CD4-positive, CD25-positive, alpha-beta regulatory T cell (primary cell): Measurements from ENCODE around the gene WIPF1. TPM values are rescaled to one million over a fixed set of nuclear protein-coding genes. Genes with fewer than 3 reads are reported as not detected.

Experiments used
- ATAC-seq, 2 donors: fragments of 150-1000 bp; cut with Tn5 transposase; one replicate each; pipeline ENCODE4 v1.10.0; 2021; ENCODE audit warnings: low read depth in 2 of 2, moderate number of reproducible peaks in 2 of 2, moderate library complexity in 1 of 2
- DNase-seq, 3 donors: peaks; one replicate each; pipeline versions ENCODE4 v3.0.0 to v3.0.0-alpha.2; 2012 to 2022; ENCODE audit warnings: mixed read lengths in 1 of 3
- H3K27ac ChIP-seq: one replicate; pipeline ENCODE4 v1.7.0; 2013; ENCODE audit warnings: mild to moderate bottlenecking, low read length; ENCODE audit not compliant: insufficient read depth, poor library complexity, severe bottlenecking
- H3K27me3 ChIP-seq: one replicate; pipeline ENCODE4 v1.7.0; 2013; ENCODE audit warnings: low read length; ENCODE audit not compliant: control insufficient read depth, insufficient read depth
- H3K36me3 ChIP-seq: one replicate; pipeline ENCODE4 v1.7.0; 2013; ENCODE audit warnings: mild to moderate bottlenecking, low read length, moderate library complexity; ENCODE audit not compliant: control insufficient read depth, insufficient read depth
- H3K4me1 ChIP-seq: 2 replicates; pipeline ENCODE4 v1.7.0; 2013; ENCODE audit warnings: mild to moderate bottlenecking, low read length; ENCODE audit not compliant: insufficient read depth, control insufficient read depth, poor library complexity, severe bottlenecking
- H3K4me3 ChIP-seq: one replicate; pipeline ENCODE4 v1.7.0; 2013; ENCODE audit warnings: low read depth, mild to moderate bottlenecking, low read length, moderate library complexity
- H3K9me3 ChIP-seq, 2 experiments: 1 replicate in 1 of 2; 2 replicates in 1 of 2; pipeline ENCODE4 v1.7.0; 2013; ENCODE audit warnings: low read length in 2 of 2, mild to moderate bottlenecking in 1 of 2, moderate library complexity in 1 of 2; ENCODE audit not compliant: control insufficient read depth in 2 of 2
- H3K27ac Mint-ChIP-seq, 3 donors: one replicate each; pipeline ENCODE4 v1.8.0; 2020 to 2022; ENCODE audit warnings: mild to moderate bottlenecking in 3 of 3, mixed read lengths in 3 of 3, moderate library complexity in 2 of 3
- H3K27me3 Mint-ChIP-seq: one replicate; pipeline ENCODE4 v1.8.0; 2022; ENCODE audit warnings: mild to moderate bottlenecking, mixed read lengths
- H3K36me3 Mint-ChIP-seq: one replicate; pipeline ENCODE4 v1.8.0; 2020; ENCODE audit warnings: mixed read lengths
- H3K4me1 Mint-ChIP-seq, 4 donors: one replicate each; pipeline ENCODE4 v1.8.0; 2020 to 2022; ENCODE audit warnings: mixed read lengths in 4 of 4, mild to moderate bottlenecking in 1 of 4
- H3K4me3 Mint-ChIP-seq, 4 donors: one replicate each; pipeline ENCODE4 v1.8.0; 2020 to 2022; ENCODE audit warnings: mild to moderate bottlenecking in 4 of 4, mixed read lengths in 4 of 4, moderate library complexity in 3 of 4
- H3K9me3 Mint-ChIP-seq, 7 donors: one replicate each; pipeline ENCODE4 v1.8.0; 2020 to 2022; ENCODE audit warnings: mixed read lengths in 7 of 7, mild to moderate bottlenecking in 3 of 7, moderate library complexity in 2 of 7
- polyA plus RNA-seq, 4 donors: library from polyadenylated mRNA; unstranded; fragments of 300-500 nt; fragmentation: Illumina TruSeq; gene quantifications; one replicate each; pipeline ENCODE4 v1.2.3, GENCODE V29; 2021
- total RNA-seq: library from RNA; stranded (reverse); gene quantifications from one replicate; pipeline ENCODE4 v1.2.3, GENCODE V29; 2022

Gene WIPF1
- total and polyA plus RNA-seq, 5 donors from 2014 or later: 95.5 to 473 (median 110) TPM

DNA sequence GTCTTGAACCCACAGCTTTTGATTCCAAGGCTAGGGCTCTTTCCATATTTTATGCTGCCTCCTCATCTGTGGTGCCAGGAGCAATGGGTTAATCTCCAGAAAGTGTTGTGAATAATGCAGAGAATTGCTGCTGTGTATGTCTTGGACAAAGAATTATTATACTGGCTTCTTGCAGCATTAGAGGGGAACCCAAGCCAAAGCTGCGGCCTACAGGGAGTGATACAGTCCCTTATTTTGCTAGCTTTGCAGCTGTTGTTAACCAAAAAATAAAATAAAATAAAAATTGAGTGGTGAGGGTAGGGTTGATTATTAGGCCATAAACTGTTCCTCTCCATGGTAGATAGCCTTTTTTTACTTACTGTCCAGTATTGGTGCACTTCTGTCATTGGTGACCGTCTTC is 16.7 kb downstream of the WIPF1 start:
- H3K4me1 ChIP-seq: peaks cover 54% of the 10 kb centered on the region
- peak overlapping the region; percentile 80 to 93 (median 86) for H3K27ac Mint-ChIP-seq

GRCh38 chr2:174577967-174578589 is 19.5 kb downstream of the WIPF1 start:
- peaks cover 45% of the 10 kb centered on the region for H3K36me3 Mint-ChIP-seq
- H3K9me3 Mint-ChIP-seq: no peaks in the 10 kb centered on the region
- Histone ChIP-seq H3K9me3 (no peaks in the 10 kb centered on the region), H3K4me3 (peak overlapping the region; percentile 2), H3K36me3 (peaks cover 98% of the 10 kb centered on the region), H3K27ac (peak overlapping the region; percentile 49), H3K27me3 (no peaks in the 10 kb centered on the region), H3K4me1 (peaks cover 44% of the 10 kb centered on the region)
- DNase-seq: peak; percentile 39 to 72 (median 69)
- H3K27me3 Mint-ChIP-seq: no peaks in the 10 kb centered on the region
- H3K4me3 Mint-ChIP-seq: peak overlapping the region in 1 of 4 donors; percentile 39
- H3K4me1 Mint-ChIP-seq: peaks cover 48 to 87% (median 59%) of the 10 kb centered on the region in 4 donors
- H3K27ac Mint-ChIP-seq: peak overlapping the region; percentile 33 to 93 (median 66)
- ATAC-seq: peak; percentile 73 to 75

More for the DNA sequence above, 16.7 kb downstream of the WIPF1 start:
- Mint-ChIP-seq H3K27me3 (no peaks in the 10 kb centered on the region), H3K4me3 (peak overlapping the region in 1 of 4 donors; percentile 53), H3K36me3 (peaks cover 38% of the 10 kb centered on the region), H3K9me3 (no peaks in the 10 kb centered on the region), H3K4me1 (peaks cover 56 to 89% (median 63%) of the 10 kb centered on the region in 4 donors)
- no peaks in the 10 kb centered on the region for H3K9me3 ChIP-seq
- H3K4me3 ChIP-seq: peak overlapping the region; percentile 3
- H3K36me3 ChIP-seq: peaks cover 97% of the 10 kb centered on the region
- peak overlapping the region; percentile 55 for H3K27ac ChIP-seq
- no peaks in the 10 kb centered on the region for H3K27me3 ChIP-seq
- no peak for DNase-seq
- no peak for ATAC-seq

DNA sequence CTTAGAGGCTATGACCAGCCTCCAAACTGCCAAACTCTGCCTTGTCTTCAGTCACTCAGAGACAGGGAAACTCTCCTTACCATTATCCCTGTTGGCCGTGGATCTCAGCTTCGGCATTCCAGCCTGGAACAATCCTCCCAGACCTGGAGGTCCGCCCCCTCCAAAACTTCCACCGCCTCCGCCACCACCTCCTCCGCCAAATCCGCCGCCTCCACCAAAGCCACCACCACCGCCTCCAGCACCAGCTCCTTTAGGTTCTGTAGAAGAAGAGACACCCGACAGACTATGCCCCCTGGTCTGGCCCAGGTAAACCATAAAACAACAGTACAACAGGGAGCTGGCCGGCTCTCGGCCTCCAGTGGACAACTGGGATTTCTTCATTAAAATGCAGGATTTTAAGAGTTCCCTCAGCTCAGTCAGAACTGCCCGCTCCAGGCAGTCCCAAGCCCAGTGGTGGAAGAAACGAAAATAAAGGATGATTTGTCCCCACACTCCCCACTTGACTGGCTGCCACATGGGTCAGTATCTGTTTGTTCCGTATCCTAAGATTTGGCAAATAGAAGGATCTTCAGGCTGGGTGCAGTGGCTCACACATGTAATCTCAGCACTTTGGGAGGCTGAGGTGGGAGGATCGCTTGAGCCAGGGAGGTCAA is 22.4 kb downstream of the WIPF1 start:
- no peaks in the 10 kb centered on the region for H3K27me3 Mint-ChIP-seq
- no peaks in the 10 kb centered on the region for H3K27me3 ChIP-seq
- H3K4me1 ChIP-seq: peaks cover 26% of the 10 kb centered on the region
- peaks cover 99% of the 10 kb centered on the region for H3K36me3 ChIP-seq
- H3K36me3 Mint-ChIP-seq: peaks cover 46% of the 10 kb centered on the region
- no peak overlapping the region for H3K27ac ChIP-seq
- H3K9me3 Mint-ChIP-seq: no peaks in the 10 kb centered on the region
- ATAC-seq (no peak), DNase-seq (no peak)
- peak overlapping the region; percentile 53 to 69 (median 58) for H3K27ac Mint-ChIP-seq
- peak overlapping the region in 2 of 4 donors; percentile 39 to 43 for H3K4me3 Mint-ChIP-seq
- no peaks in the 10 kb centered on the region for H3K9me3 ChIP-seq
- no peak overlapping the region for H3K4me3 ChIP-seq
- peaks cover 35 to 81% (median 48%) of the 10 kb centered on the region in 4 donors for H3K4me1 Mint-ChIP-seq

GRCh38 chr2:174574657-174575056 is 22.9 kb downstream of the WIPF1 start:
- H3K36me3 Mint-ChIP-seq: peaks cover 49% of the 10 kb centered on the region
- no peak for ATAC-seq
- H3K4me1 ChIP-seq: peaks cover 32% of the 10 kb centered on the region

GRCh38 chr2:174573621-174574081 is 24.0 kb downstream of the WIPF1 start:
- DNase-seq (no peak), ATAC-seq (no peak)
- Histone ChIP-seq H3K9me3 (no peaks in the 10 kb centered on the region), H3K4me1 (peaks cover 35% of the 10 kb centered on the region), H3K36me3 (peaks cover 100% of the 10 kb centered on the region), H3K27ac (no peak overlapping the region), H3K4me3 (no peak overlapping the region), H3K27me3 (no peaks in the 10 kb centered on the region)
- Mint-ChIP-seq H3K36me3 (peaks cover 52% of the 10 kb centered on the region), H3K4me3 (peak overlapping the region in 3 of 4 donors; percentile 27 to 53 (median 40)), H3K27me3 (no peaks in the 10 kb centered on the region), H3K9me3 (no peaks in the 10 kb centered on the region), H3K27ac (peak overlapping the region; percentile 77 to 94 (median 86)), H3K4me1 (peaks cover 38 to 82% (median 59%) of the 10 kb centered on the region in 4 donors)

More at GRCh38 chr2:174574657-174575056, 22.9 kb downstream of the WIPF1 start:
- H3K4me3 Mint-ChIP-seq: no peak overlapping the region
- no peak for DNase-seq
- H3K4me1 Mint-ChIP-seq: peaks cover 38 to 82% (median 50%) of the 10 kb centered on the region in 4 donors
- Histone ChIP-seq H3K27me3 (no peaks in the 10 kb centered on the region), H3K27ac (no peak overlapping the region), H3K36me3 (peaks cover 99% of the 10 kb centered on the region), H3K9me3 (no peaks in the 10 kb centered on the region), H3K4me3 (no peak overlapping the region)
- peak overlapping the region in 2 of 3 donors; percentile 26 to 58 for H3K27ac Mint-ChIP-seq
- H3K9me3 Mint-ChIP-seq: no peaks in the 10 kb centered on the region
- H3K27me3 Mint-ChIP-seq: no peaks in the 10 kb centered on the region

DNA sequence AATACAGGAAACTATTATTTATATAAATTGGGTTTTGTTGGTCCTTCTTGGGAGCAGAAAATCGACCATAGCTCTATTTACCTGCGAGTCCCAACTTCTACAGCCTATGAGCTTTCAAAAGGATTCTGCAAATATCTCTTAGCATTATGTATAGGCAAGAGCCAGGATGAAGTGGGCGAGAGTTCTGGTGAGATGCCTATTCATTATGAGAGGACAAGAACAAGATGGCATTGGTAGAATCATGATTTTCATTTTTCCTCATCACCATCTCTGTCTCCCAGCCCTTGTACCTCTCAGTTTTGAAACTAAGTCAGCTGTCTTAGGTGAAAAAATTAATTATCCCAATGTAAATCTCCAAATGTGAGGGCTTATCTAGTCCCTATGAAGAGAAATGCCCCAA is 25.0 kb downstream of the WIPF1 start:
- H3K27ac Mint-ChIP-seq: peak overlapping the region in 2 of 3 donors; percentile 48 to 94
- H3K36me3 Mint-ChIP-seq: peaks cover 58% of the 10 kb centered on the region
- no peaks in the 10 kb centered on the region for H3K27me3 ChIP-seq
- peaks cover 36 to 75% (median 51%) of the 10 kb centered on the region in 4 donors for H3K4me1 Mint-ChIP-seq
- peaks cover 31% of the 10 kb centered on the region for H3K4me1 ChIP-seq
- H3K9me3 ChIP-seq: no peaks in the 10 kb centered on the region
- no peaks in the 10 kb centered on the region for H3K9me3 Mint-ChIP-seq
- peak overlapping the region; percentile 42 for H3K27ac ChIP-seq
- peaks cover 100% of the 10 kb centered on the region for H3K36me3 ChIP-seq
- no peaks in the 10 kb centered on the region for H3K27me3 Mint-ChIP-seq
- ATAC-seq (no peak), DNase-seq (no peak)
- H3K4me3 Mint-ChIP-seq: no peak overlapping the region
- no peak overlapping the region for H3K4me3 ChIP-seq

GRCh38 chr2:174571669-174572323 is 25.8 kb downstream of the WIPF1 start:
- peak overlapping the region in 1 of 4 donors; percentile 35 for H3K4me3 Mint-ChIP-seq
- H3K4me1 Mint-ChIP-seq: peaks cover 42 to 71% (median 48%) of the 10 kb centered on the region in 4 donors
- ATAC-seq: no peak
- Histone ChIP-seq H3K4me3 (no peak overlapping the region), H3K4me1 (peaks cover 27% of the 10 kb centered on the region), H3K27me3 (no peaks in the 10 kb centered on the region), H3K36me3 (peaks cover 100% of the 10 kb centered on the region), H3K9me3 (no peaks in the 10 kb centered on the region), H3K27ac (no peak overlapping the region)
- H3K9me3 Mint-ChIP-seq: no peaks in the 10 kb centered on the region
- no peak for DNase-seq
- H3K27ac Mint-ChIP-seq: peak overlapping the region in 2 of 3 donors; percentile 26 to 75
- no peaks in the 10 kb centered on the region for H3K27me3 Mint-ChIP-seq
- peaks cover 65% of the 10 kb centered on the region for H3K36me3 Mint-ChIP-seq
